Endodermal cell (in vitro differentiated cells): Measurements from ENCODE around the gene PIP5KL1. TPM values are rescaled to one million over a fixed set of nuclear protein-coding genes. Genes with fewer than 3 reads are reported as not detected.

Experiments used
- DNase-seq: peaks from one replicate; pipeline ENCODE4 v3.0.0-alpha.2; 2017
- H3K27ac ChIP-seq: 2 replicates; pipeline ENCODE4 v1.5.1; 2013; ENCODE audit warnings: mild to moderate bottlenecking, low read depth, low read length, moderate library complexity
- H3K27me3 ChIP-seq: 2 replicates; pipeline ENCODE4 v1.6.1; 2013; ENCODE audit warnings: mild to moderate bottlenecking, low read length, moderate library complexity; ENCODE audit not compliant: insufficient read depth, control insufficient read depth, poor library complexity, severe bottlenecking
- H3K36me3 ChIP-seq: 2 replicates; pipeline ENCODE4 v1.7.0; 2013; ENCODE audit warnings: mild to moderate bottlenecking, low read length, moderate library complexity; ENCODE audit not compliant: control insufficient read depth, insufficient read depth
- H3K4me1 ChIP-seq: one replicate; pipeline ENCODE4 v1.7.0; 2013; ENCODE audit warnings: low read length; ENCODE audit not compliant: control insufficient read depth, insufficient read depth
- H3K4me3 ChIP-seq: 2 replicates; pipeline ENCODE4 v1.5.1; 2013; ENCODE audit warnings: mild to moderate bottlenecking, low read length, moderate library complexity
- H3K9ac ChIP-seq: 2 replicates; pipeline ENCODE4 v1.6.1; 2013; ENCODE audit warnings: mild to moderate bottlenecking, low read length, moderate library complexity; ENCODE audit not compliant: poor library complexity, severe bottlenecking; ENCODE audit errors: extremely low read depth
- H3K9me3 ChIP-seq: 2 replicates; pipeline ENCODE4 v1.6.1; 2013; ENCODE audit warnings: mild to moderate bottlenecking, low read length, moderate library complexity; ENCODE audit not compliant: control insufficient read depth
- H3K27ac Mint-ChIP-seq: 2 replicates; pipeline ENCODE4 v1.8.0; 2020; ENCODE audit warnings: mixed read lengths
- H3K27me3 Mint-ChIP-seq: 2 replicates; pipeline ENCODE4 v1.8.0; 2021; ENCODE audit warnings: mild to moderate bottlenecking, mixed read lengths; ENCODE audit not compliant: insufficient read depth
- H3K36me3 Mint-ChIP-seq: 2 replicates; pipeline ENCODE4 v1.8.0; 2020; ENCODE audit warnings: low read depth, mixed read lengths
- H3K4me1 Mint-ChIP-seq: 2 replicates; pipeline ENCODE4 v1.8.0; 2020; ENCODE audit warnings: mixed read lengths
- H3K4me3 Mint-ChIP-seq: 2 replicates; pipeline ENCODE4 v1.8.0; 2020; ENCODE audit warnings: mild to moderate bottlenecking, moderate library complexity, mixed read lengths
- H3K9me3 Mint-ChIP-seq: 2 replicates; pipeline ENCODE4 v1.8.0; 2020; ENCODE audit warnings: mild to moderate bottlenecking, mixed read lengths
- WGBS, 2 experiments: methylation state at CpG; one replicate each; pipeline versions ENCODE4 v1.1.5 to v1.1.7; 2013; ENCODE audit warnings: missing lambda C conversion rate in 2 of 2, mixed read lengths in 1 of 2; ENCODE audit not compliant: insufficient coverage in 1 of 2, insufficient read length in 1 of 2; 5-methylcytosine and 5-hydroxymethylcytosine counted together
- total RNA-seq, 2 donors: library from RNA; stranded (reverse); fragmentation: NEBNext Ultra II Directional in 1 of 2; extraction: Animal tissue kit (Norgen Biotek cat#: 25700) in 1 of 2; gene quantifications; 2 replicates in 1 of 2; 3 replicates in 1 of 2; pipeline ENCODE4 v1.2.1, GENCODE V29; 2021
- TF ChIP-seq, protein P1 (sequence below): fragments of 200-600 bp; sonication (generic); conservative IDR thresholded peaks from 2 replicates; pipeline ENCODE4 v1.5.0; 2021; ENCODE audit warnings: antibody characterized with exemption, mild to moderate bottlenecking

PIP5KL1 gene
- total RNA-seq, 2 donors from 2014 or later: 6.6 to 9.3 TPM

- WGBS, 2 experiments: 1 to 2% methylated on average over 18 to 55 of the region's 56 CpGs
- DNase-seq: peak; percentile 99
Observed at GRCh38 chr9:127927201-127927987, 3.2 kb downstream of the PIP5KL1 start.

DNA sequence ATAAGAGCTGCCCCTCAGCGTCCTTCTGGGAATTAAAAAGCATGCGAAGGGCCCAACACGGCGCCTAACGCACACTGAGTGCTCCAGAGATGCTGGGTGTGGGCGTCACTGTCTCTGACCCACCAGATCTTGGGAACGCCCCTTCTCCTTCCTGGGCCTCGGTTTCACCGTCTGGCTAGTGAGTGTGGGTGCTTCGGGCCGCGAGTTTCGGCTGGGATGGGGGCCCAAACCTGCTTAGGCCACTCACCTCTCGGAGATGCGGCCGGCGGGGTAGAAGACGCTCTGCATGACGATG, 3.7 kb downstream of the PIP5KL1 start:
- no peak for DNase-seq
- Histone ChIP-seq H3K27me3 (peaks cover 56% of the 10 kb centered on the region), H3K9ac (no peak overlapping the region), H3K4me3 (peak overlapping the region; percentile 75), H3K27ac (no peak overlapping the region), H3K4me1 (no peaks in the 10 kb centered on the region), H3K9me3 (no peaks in the 10 kb centered on the region), H3K36me3 (no peaks in the 10 kb centered on the region)
- Mint-ChIP-seq H3K9me3 (no peaks in the 10 kb centered on the region), H3K27me3 (peaks cover 54% of the 10 kb centered on the region), H3K4me3 (peak overlapping the region; percentile 76), H3K4me1 (peaks cover 12% of the 10 kb centered on the region), H3K27ac (no peak overlapping the region), H3K36me3 (no peaks in the 10 kb centered on the region)
- 7 to 11% methylated on average over 7 to 19 of the region's 19 CpGs for WGBS, 2 experiments
- TF ChIP-seq, protein P1, sequence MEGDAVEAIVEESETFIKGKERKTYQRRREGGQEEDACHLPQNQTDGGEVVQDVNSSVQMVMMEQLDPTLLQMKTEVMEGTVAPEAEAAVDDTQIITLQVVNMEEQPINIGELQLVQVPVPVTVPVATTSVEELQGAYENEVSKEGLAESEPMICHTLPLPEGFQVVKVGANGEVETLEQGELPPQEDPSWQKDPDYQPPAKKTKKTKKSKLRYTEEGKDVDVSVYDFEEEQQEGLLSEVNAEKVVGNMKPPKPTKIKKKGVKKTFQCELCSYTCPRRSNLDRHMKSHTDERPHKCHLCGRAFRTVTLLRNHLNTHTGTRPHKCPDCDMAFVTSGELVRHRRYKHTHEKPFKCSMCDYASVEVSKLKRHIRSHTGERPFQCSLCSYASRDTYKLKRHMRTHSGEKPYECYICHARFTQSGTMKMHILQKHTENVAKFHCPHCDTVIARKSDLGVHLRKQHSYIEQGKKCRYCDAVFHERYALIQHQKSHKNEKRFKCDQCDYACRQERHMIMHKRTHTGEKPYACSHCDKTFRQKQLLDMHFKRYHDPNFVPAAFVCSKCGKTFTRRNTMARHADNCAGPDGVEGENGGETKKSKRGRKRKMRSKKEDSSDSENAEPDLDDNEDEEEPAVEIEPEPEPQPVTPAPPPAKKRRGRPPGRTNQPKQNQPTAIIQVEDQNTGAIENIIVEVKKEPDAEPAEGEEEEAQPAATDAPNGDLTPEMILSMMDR: no peak

More at GRCh38 chr9:127927201-127927987, 3.2 kb downstream of the PIP5KL1 start:
- no peaks in the 10 kb centered on the region for H3K9me3 Mint-ChIP-seq
- H3K27ac ChIP-seq: no peak overlapping the region
- no peak overlapping the region for H3K9ac ChIP-seq
- peaks cover 49% of the 10 kb centered on the region for H3K27me3 Mint-ChIP-seq
- peaks cover 51% of the 10 kb centered on the region for H3K27me3 ChIP-seq
- TF ChIP-seq, protein P1: no peak
- peak overlapping the region; percentile 75 for H3K4me3 ChIP-seq
- no peaks in the 10 kb centered on the region for H3K9me3 ChIP-seq
- H3K36me3 Mint-ChIP-seq: no peaks in the 10 kb centered on the region
- no peaks in the 10 kb centered on the region for H3K36me3 ChIP-seq
- H3K4me1 Mint-ChIP-seq: peaks cover 12% of the 10 kb centered on the region
- peak overlapping the region; percentile 84 for H3K27ac Mint-ChIP-seq
- no peaks in the 10 kb centered on the region for H3K4me1 ChIP-seq
- peak overlapping the region; percentile 76 for H3K4me3 Mint-ChIP-seq

- Mint-ChIP-seq H3K4me3 (peak overlapping the region; percentile 76), H3K4me1 (peaks cover 7% of the 10 kb centered on the region), H3K27me3 (peaks cover 59% of the 10 kb centered on the region), H3K9me3 (no peaks in the 10 kb centered on the region), H3K27ac (no peak overlapping the region), H3K36me3 (no peaks in the 10 kb centered on the region)
- H3K9ac ChIP-seq: no peak overlapping the region
- H3K4me1 ChIP-seq: no peaks in the 10 kb centered on the region
- no peaks in the 10 kb centered on the region for H3K9me3 ChIP-seq
- 66 to 69% methylated on average over 10 to 14 of the region's 14 CpGs for WGBS, 2 experiments
- peak overlapping the region; percentile 75 for H3K4me3 ChIP-seq
- TF ChIP-seq, protein P1: no peak
- H3K27me3 ChIP-seq: peaks cover 59% of the 10 kb centered on the region
- peak; percentile 67 for DNase-seq
- H3K36me3 ChIP-seq: no peaks in the 10 kb centered on the region
- no peak overlapping the region for H3K27ac ChIP-seq
Observed at GRCh38 chr9:127925959-127926905, 4.3 kb downstream of the PIP5KL1 start.
